GM18519 (cell line): ENCODE measurements around the gene BTBD9.

ENCODE experiments used
- ATAC-seq: cut with Tn5 transposase; IDR thresholded peaks from one replicate; pipeline ENCODE4 v1.9.1; 2021; ENCODE audit warnings: mild to moderate bottlenecking, moderate library complexity; ENCODE audit not compliant: unreplicated experiment, low FRiP score

The BTBD9 gene

DNA sequence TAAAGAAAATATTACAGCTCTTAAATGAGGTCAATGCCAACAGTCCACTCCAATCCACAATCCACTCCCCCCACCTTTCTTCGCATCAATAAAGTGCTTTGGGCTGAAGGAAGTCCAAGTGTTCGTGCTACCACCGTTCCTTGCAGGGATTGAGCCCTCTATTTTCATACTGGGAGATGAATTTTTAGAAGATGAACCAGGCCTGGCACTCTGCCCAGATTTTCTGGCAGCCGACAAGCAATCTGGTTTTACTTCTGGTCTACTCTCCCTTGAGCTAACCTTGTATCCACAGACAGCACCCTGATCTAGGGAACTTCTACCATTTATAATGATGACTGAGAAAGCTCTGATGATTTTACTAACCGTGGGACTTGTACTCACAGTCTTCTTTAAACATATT, 72.3 kb downstream of the BTBD9 start:
- ATAC-seq = no peak

DNA sequence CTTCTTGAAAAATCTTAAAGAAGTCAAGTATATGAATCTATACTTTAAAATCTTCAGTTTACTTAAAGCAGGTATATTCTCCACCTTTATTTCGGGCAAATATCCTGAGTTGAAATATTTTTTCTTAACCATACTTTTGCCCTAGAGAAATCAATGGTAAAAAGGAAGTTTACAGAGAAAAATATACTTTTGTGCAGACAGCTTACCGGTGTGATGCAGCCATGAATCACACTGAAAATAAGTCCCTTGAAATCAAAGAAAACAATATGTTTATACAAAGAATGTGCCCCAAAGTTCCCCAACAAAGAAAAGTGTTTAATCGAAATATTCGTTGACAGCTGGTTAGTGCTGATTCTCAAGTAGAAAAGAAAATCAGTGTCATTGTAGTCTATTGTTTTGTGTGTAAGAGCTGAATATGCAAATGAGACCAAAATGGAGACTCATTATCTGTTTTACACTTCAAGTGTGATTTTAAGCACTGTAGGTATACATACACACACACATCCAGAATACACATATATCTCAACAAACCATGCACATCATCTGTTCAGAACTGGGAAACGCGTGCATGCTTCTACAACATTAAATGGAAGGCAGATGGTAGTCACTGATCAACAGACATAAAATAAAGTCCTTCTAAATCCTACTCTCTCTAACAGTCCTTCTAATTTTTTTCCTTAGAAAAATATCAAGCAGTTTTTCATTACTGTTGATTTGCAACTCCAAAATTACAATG, 73.3 kb downstream of the BTBD9 start:
- ATAC-seq = no peak

DNA sequence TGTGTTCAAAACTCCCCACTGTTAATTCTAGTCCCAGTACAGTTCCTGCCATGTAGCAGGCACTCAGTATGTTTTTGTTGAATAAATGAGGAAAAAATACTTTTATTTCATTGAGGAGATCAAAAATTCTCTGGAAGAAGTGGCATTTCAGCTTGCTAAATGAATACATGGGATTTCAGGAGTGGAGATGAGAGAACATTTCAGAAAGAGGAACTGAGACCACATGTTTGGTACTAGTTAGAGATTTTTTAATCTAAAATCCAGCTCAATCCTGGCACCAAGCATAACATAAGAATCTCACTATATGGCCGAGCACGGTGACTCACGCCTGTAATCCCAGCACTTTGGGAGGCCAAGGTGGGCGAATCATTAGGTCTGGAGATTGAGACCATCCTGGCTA, 75.4 kb downstream of the BTBD9 start:
- no peak for ATAC-seq

DNA sequence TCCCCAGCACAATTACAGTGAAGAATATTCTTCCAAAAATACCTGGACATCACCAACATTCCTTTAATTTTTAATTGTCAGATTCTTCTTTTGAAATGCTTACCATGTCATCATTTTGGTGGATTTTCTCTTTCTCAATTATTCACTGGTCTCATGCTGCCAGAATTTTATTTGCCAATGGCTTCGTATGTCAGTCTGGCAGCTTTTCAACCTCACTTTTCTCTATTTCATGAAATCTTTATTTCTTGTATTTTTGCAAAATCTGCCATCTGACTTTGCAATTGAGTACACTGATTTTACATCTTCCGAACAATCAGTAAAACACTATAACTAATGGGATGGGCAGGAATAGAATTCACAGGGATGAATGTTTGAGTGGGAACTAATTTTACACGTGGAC, 84.1 kb downstream of the BTBD9 start:
- ATAC-seq = no peak

DNA sequence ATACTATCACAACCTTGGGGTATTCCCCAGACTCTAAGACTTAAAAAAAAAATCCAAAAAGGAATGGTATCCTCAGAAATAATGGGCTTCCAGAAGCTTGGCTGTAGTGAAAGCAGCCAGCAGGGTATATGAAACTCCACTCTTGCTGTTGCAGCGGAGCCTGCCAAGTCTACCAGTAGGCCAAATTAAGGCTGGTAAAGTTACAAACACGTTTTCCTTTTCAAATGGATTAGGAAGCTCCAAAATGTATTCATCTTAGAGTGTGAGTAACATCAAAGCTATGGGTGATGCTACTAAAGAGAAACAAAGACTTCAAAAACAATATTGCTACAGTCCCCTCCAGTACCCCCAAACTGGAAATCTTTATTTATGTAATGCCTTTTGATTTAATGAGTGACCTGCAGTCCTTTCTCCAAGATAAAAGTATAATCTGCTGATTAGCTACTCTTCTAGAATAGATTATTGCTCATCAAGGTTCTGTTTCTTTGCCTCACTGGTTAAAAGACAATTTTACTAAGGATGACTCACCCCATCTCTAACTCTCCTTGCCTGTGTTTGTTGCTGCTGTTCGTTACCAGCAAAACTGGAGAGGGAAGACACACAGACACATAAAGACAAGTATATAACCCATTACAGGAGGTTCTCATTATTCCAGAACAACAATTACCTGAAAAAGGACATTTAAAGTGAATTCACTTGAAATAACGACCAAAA, 84.9 kb downstream of the BTBD9 start:
- ATAC-seq = no peak

DNA sequence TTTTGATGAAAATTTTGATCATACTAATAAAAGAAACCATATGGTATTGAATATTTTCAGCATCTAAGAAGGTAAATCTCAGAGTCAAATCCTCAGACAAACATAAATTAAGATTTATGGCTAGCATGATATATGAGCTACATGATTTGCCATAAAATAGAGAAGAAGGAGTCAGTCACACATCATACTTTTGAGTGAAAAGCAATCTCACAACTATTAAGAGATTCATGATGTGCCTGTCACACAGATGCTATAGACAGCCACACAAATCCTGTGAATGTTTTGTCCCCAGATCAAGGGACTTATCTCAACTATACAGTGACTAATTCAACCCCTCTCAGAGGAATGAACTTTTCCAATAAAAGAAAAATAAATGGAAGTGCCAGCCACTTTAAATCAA, 85.7 kb downstream of the BTBD9 start:
- ATAC-seq = no peak

DNA sequence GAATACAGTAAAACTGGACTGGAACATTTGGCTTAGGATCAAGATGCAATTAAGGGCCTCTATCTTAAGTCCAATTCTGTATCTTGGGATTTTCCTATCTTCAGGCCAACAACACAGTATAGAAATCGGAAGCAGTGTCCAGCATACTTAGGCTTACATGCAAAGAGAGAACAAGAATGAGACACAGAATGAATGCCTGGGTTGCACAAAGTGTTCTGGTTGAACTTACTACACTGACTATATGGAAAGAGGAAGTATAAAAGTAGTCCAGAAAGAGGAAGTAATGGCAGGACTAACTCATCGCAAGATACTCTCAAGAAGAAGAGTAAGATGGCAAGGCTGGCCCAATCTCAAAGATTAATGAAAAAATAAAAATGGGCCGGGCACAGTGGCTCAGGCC, 87.6 kb downstream of the BTBD9 start:
- ATAC-seq = peak; percentile 89

DNA sequence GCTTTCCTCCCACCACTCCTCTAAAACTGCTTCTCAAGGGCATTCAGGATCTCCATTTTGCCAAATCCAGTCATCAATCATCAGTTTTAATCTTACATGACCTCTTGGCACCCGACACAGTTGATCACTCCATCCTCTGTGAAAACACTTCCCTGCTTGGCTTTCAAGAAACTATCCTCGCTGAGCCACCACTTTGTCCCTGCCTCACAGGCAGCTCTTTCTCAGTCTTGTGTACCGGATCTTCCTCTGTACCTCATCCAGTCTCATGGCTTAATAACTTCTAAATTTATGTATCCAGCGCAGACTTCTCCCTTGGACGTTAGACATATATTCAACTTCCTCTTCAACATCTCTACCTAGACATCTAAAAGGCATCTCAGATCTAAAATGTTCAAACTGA, 89.9 kb downstream of the BTBD9 start:
- ATAC-seq = no peak

DNA sequence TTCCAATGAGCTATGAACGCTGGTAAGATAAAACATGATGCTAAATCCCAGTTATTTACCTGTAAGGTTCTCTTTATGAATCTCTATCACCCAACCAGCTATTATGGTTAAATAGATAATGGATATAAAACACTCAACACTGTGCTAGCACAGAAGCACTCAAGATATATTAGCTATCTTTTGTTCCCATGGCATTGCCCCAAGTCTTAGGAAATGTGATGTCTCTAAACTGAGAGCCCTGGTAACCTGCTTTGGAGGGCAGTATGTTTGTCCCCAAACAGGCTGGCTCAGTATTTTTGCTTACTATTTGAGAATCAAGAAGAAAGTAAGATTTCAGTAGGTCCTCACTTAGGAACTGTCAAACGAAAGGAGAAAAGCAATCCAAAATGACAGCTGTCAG, 90.5 kb downstream of the BTBD9 start:
- ATAC-seq = no peak

DNA sequence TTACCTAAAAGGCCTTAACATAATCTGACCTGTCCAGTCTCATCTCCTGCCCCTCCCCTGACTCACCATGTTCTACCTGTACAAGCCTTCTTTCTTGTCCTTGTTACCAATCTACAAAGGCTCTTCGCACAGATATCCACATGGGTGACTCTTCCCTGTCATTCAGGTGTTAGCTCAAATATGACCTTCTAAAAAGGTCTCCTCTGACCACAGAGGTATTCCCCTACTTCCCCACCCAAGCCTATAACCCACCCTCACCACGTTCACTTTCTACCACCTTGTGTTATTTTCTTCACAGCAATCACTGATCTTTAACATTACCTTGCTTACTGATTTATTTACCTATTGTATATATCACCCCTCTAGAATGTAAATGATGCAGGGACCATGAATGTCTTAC, 96.7 kb downstream of the BTBD9 start:
- ATAC-seq = no peak

DNA sequence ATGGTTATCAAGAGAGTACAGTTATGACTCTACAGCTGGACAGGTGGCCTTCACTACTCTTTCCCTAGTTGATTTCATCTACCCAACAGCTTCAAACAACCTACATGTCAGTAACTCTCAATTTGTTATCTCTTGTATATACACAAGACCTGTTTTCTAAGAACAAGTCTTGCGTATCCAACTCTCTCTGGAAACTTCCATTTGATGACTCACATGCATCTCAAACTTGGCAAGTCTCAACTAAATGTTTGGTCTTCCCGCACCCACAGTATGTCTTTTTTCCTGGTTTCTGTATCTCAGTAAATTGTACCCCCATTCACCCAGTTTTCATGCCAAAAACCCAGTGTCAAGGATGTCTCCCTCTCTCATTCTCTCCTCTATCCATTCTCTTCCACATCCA, 97.7 kb downstream of the BTBD9 start:
- no peak for ATAC-seq

DNA sequence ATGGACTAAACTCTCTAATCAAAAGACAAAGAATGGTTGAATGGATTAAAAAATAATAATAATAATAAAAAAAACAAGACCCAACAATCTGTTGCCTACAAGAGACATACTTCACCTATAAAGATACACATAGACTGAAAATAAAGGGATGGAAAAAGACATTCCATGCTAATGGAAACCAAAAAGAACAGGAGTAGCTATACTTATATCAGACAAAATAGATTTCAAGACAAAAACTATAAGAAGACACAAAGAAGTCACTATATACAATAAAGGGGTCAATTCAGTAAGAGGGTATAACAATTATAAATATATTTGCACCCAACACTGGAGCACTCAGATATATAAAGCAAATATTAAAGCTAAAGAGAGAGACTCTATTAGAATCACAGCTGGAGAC, 106.7 kb downstream of the BTBD9 start:
- ATAC-seq = no peak

DNA sequence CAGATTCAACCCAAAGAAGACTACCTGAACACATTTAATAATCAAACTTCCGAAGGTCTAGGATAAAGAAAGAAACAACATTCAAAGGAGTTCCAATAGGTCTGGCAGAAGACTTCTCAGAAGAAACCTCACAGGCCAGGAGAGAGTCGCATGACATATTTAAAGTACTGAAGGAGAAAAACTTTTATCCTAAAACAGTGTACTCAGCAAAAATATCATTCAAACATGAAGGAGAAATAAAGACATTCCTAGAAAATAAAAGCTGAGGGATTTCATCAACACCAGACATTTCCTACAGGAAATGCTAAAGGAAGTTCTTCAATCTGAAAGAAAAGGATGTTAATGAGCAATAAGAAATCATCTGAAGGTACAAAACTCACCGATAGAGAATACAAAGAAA, 108.6 kb downstream of the BTBD9 start:
- ATAC-seq = no peak

DNA sequence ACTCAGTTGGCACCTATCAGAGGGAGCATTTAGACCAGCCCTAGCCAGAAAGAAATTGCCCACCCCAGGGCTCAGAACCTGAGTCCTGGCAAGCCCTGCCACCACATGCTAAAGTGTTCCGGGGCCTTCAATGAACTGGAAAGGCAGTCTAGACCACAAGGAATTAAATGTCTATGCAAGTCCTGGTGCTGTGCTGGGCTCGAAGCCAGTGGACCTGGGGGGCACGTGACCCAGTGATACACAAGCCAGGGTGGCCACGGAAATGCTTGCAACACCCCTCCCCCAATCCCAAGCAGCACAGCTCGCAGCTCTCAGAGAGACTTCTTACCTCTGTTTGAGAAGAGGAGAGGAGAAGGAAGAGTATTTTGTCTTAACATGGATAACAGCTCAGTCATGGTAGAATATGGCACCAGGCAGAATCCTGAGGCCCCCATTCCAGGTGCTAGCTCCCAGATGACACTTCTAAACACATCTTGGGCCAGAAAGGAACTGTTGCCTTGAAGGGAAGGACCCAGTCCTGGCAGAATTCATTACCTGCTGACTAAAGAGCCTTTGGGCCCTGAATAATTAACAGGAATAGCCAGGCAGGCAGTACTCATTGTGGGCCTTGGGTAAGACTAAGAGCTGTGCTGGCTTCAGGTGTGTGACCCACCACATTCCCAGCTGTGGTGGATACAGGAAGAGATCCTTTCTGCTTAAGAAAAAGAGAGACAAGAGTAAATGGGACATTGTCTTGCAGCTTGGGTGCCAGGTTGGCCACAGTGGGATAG, 111.3 kb downstream of the BTBD9 start:
- no peak for ATAC-seq

DNA sequence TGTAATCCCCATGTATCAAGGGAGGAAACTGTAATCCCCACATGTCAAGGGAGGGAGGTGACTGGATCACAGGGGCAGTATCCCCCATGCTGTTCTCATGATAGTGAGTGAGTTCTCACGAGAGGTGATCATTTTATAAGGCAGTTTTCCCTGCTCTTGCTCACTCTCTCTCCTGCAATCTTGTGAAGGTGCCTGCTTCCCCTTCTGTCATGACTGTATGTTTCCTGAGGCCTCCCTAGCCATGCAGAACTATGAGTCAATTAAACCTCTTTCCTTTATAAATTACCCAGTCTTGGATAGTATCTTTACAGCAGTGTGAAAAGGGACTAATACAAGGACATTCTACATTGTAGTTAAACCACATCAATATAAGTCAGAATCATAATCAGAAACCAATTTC, 112.4 kb downstream of the BTBD9 start:
- ATAC-seq = no peak

DNA sequence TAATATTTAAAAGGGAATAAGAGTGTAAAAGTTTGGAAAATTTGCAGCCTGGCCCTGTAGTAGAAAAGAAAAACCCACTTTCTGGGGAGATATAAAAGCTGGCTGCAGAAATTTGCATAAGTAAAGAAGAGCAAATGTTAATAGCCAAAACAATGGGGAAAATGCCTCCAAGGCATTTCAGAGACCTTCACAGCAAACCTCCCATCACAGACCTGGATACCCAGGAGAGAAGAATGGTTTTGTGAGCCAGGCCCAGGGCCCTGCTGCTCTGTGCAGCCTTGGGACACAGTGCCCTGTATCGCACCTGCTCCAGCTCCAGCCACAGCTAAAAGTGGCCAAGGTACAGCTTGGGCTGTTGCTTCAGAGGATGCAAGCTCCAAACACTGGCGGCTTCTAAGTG, 113.8 kb downstream of the BTBD9 start:
- no peak for ATAC-seq

DNA sequence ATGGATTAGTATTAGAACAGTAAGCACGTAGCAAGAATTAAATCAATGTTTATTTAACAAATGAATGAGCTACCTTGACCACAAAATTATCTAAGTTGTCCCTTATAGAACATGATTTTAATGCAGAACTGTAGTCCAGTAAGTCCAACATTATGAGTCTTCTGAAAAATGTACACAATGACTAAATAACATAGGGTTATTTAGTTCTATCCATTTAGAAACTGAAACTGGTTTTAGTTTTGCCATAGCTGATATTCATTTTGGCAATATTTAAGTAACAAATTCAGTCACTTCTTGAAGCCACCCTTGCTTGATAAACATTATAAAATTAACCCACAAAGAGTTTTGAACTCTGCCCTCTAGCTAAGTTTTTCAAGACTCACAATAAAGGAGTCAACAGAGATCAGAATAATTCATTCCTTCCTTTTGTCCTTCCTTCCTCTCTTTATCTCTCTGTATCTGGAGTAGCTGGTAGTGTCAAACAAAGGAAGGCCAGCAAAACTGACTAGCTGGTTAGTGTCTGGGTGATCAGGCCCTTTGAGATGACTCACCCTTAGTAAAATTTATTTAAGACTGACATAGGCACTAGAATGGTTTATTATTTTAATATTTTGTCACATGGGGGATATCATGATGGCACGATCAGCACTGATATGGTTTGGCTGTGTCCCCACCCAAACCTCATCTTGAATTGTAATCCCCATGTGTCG, 115.1 kb downstream of the BTBD9 start:
- ATAC-seq = no peak

DNA sequence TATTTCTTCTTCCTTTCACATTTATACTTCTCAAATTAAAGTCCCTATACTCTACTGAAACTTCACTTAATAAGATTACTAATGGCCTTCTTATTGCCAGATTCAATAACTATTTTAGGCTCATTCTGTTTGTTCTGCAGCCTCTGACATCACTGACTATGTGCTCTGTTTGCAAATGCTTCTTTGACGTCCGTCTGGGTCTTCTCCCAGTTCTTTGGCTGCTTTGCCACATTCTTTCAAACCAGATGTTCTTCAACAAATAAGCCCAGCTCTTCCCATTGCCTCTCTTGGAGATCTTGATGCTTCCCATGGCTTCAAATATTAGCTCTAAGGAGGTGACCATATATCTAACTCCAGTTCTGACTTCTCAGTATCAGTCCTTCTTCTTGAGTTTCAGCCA, 117.4 kb downstream of the BTBD9 start:
- no peak for ATAC-seq

DNA sequence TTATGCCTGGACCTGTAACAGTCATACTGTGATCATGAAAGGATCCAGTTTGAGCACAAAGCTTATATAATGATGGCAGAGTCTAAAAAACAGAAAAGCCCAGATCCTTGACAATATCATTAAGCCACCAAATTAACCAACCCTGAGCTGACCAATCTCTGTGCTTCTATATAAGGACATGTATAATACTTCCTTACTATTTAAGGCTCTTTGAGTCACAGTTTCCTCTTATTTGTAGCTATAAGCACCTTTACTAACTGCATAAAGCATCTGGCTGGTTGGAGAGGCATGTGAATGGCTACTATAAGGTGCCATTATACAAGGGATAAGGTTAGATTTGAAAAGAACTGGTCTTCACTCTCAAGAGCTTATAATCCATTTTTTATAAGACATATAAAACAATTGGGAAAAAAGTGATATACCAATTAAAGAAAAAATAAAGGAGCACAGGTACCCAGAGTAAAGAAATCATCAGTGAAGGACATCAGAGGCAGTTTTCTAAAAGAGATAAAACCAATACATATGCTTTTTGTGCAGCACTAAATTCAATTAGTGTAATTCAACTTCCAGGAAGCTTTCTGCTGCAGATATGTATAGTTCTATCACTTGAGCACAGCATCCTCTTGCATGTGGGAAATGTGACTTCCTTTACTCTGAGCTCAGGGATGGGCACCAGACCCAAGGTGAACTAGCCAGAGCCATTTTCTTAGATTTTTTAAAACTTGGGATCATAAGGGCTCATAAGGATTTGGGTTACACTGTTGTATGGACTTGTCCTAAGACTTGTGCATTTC, 121.0 kb downstream of the BTBD9 start:
- ATAC-seq = no peak

DNA sequence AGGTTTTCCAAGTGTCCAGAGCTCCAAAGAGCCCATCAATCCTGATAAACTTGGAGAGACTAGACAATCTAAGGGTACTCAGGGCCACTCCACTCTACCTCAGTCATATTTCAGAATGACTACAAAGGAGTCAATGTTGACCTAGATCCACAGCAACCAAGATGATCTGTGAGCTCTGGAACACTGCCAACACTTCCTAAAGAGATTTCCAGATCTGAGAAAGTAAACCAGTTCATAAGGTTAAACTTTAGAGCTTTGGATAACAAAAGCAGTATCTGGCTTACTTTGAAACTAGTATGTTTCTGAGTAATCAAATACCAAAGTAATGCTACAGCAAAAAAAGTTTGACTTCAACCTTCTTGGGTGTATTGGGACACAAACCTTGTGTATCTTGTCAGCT, 122.7 kb downstream of the BTBD9 start:
- no peak for ATAC-seq
